ENCODE results near the gene CCDC146.

DNA sequence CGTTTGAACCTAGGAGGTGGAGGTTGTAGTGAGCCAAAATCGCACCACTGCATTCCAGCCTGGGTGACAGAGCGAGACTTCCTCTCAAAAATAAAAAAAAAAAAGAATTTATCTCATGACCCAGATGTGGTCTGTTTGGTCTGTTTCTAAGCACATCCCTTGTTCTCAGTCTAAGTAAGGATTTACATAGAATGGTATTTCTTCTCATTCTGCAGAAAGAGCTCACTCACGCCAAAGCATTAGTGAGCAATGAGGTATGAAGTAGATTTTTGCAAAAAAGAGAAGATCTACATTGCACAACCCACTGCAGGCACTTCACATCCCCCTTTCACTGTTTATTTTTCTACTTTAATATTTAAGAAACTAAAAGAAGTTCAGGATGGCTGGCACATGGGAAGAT, 153.7 kb downstream of the CCDC146 start:
- TF ChIP-seq, protein P1, sequence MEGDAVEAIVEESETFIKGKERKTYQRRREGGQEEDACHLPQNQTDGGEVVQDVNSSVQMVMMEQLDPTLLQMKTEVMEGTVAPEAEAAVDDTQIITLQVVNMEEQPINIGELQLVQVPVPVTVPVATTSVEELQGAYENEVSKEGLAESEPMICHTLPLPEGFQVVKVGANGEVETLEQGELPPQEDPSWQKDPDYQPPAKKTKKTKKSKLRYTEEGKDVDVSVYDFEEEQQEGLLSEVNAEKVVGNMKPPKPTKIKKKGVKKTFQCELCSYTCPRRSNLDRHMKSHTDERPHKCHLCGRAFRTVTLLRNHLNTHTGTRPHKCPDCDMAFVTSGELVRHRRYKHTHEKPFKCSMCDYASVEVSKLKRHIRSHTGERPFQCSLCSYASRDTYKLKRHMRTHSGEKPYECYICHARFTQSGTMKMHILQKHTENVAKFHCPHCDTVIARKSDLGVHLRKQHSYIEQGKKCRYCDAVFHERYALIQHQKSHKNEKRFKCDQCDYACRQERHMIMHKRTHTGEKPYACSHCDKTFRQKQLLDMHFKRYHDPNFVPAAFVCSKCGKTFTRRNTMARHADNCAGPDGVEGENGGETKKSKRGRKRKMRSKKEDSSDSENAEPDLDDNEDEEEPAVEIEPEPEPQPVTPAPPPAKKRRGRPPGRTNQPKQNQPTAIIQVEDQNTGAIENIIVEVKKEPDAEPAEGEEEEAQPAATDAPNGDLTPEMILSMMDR (IDR thresholded peaks at IDR 0.05; ENCODE audit: poor library complexity), result no peak
- TF ChIP-seq EZH2 (IDR thresholded peaks at IDR 0.05; ENCODE audit: borderline replicate concordance) (no peak), EZH2phosphoT487 (IDR thresholded peaks at IDR 0.05; ENCODE audit: low read depth, severe bottlenecking, unreplicated experiment) (no peak)
